ENCODE data around the gene PEX10. TPM values are rescaled to one million over a fixed set of nuclear protein-coding genes. Genes with fewer than 3 reads are reported as not detected.
"Not testable (repeated sequence)": the region's sequence is repeated elsewhere in the genome, so short reads cannot be mapped to it uniquely, and the experiment has no call there.

Gene PEX10
- total RNA-seq (2014; rRNA removed; shearing (Covaris generic)) = 33.4 and 36.3 TPM in 2 replicates

DNA sequence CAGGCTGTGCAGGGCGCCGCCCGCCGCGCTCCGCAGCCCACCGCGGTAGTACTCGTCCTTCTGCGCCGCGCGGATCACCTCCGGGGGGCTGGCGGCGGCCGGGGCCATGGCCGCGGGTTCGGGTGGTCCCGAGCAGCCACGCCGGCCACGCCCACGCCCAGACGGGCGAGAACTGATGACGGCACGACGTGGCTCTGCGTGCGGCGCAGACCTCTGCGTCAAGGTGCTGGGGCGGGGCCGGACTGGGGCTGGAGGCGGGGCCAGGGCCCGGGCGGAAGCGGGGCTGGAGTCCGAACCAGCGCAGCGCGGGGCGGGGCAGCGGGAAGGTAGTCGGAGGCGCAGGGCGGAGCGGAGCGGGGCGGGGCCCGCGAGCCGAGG, at the start of gene PEX10:
PEX10 (minus strand) TSS at position 170 of the 378 bp plus-strand sequence; CDS start at position 108, 62 bp downstream.
- peak; percentile 99 for DNase-seq (ENCODE audit: low read depth)

DNA sequence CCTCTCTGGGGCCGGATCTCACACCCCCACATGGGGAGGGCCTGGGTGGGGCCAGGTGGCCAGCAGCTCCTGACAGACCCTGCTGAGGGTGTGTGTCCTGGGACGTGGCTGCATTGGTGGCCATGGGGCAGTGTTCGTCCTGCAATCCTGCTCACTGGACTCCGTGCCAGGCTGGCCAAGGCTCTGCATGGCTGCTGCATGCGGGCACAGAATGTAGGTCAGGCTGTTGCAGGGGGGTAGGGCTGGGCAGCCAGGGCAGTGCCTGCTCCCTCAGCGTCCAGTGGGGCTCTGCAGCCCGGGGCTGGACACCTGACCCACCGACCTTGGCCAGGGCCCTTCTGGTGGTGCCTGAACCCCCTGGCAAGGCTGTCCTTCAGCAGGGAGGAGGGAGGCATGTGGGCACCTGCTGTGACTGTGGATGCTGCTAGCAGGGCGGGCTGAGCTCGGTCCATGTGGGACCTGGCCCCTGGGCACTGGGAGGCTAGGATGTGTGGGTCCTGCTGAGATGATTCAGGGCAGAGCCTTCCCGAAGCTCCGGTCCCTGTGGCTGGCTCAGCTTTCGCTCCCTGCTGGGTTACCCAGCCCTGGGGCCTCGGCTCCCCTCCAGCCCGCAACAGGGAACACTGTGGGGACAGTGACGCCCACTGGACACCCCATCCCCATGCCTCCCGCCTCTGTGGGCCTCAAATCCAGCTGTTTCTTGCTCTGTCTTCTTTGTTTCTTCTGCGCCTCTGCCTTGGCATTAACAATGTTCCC, 48.8 kb upstream of the PEX10 start:
- DNase-seq (ENCODE audit: low read depth) = no peak

DNA sequence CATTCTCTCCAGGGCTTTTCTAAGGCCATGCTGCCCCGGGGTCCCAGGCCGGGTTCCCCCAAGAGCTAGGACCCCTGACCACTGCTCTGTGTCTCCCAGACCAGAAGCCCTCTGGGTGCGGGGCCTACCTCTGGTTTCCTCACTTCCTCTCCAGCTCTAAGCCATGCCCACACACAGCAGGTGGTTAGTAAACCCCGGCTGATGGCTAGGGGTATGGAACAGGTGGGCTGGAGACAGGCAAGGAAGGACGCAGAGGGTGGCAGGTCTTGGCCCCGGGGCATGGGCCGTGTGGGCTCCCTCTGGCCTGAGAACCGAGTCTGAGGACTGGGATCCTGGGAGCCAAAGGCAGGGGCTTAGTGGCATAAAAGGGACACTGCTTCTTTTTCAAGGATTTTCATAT, 47.8 kb upstream of the PEX10 start:
- DNase-seq (ENCODE audit: low read depth) = no peak

DNA sequence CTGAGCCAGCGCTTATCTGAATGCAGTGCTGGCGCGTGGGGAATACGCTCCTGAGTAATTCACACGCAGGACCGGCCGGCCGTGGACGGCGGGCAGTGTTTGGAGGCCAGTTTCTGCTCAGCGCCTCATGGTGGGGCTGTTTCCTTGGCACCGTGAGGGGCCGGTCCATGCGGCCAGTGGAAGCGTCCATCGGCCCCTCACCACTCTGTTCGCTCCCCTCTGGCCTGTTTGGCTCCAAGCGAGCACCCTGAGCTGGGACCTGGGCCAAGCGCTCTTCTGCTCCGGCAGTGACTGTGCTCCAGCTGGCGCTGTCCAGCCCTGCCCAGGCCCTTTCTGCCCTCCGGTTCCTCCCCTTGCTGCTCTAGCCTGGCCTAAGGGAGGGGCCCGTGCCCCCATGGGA, 47.4 kb upstream of the PEX10 start:
- peak; percentile 62 for DNase-seq (ENCODE audit: low read depth)

DNA sequence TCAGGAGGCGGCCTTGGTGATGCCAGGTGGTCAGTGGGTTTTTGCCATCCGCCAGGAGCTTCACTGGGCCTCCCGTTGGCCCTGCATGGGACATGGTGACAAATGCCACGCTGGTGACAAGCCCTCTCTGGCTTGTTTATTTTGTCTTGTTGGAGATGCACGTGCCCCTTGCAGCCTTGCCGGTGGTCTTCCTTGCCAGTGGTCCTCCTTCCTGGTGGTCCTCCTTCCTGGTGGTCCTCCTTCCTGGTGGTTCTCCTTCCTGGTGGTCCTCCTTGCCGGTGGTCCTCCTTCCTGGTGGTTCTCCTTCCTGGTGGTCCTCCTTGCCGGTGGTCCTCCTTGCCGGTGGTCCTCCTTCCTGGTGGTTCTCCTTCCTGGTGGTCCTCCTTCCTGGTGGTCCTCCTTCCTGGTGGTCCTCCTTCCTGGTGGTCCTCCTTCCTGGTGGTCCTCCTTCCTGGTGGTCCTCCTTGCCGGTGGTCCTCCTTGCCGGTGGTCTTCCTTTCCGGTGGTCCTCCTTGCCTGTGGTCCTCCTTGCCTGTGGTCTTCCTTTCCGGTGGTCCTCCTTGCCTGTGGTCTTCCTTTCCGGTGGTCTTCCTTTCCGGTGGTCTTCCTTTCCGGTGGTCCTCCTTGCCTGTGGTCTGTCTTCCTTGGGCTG, 46.9 kb upstream of the PEX10 start:
- not testable (repeated sequence) for DNase-seq (ENCODE audit: low read depth)

DNA sequence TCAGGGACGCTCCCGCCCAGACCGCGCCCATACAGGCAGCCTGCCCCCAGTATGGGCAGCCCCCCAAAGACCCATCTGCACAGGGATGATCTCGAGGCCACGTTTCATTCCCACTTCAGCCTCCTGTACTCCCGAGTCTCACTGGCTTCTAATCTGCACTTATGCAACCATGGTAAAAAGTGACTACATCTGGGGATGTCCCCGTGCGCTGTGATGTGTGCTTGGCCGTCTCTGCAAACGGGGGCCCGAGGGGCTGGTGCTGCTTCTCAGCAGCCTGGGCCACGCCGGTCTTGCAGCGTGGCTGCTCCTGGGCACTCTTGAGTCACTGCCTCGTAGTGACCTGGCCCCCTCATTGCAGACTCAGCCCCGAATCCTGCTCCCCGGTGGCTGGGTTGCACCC, 46.3 kb upstream of the PEX10 start:
- DNase-seq (ENCODE audit: low read depth) = no peak

DNA sequence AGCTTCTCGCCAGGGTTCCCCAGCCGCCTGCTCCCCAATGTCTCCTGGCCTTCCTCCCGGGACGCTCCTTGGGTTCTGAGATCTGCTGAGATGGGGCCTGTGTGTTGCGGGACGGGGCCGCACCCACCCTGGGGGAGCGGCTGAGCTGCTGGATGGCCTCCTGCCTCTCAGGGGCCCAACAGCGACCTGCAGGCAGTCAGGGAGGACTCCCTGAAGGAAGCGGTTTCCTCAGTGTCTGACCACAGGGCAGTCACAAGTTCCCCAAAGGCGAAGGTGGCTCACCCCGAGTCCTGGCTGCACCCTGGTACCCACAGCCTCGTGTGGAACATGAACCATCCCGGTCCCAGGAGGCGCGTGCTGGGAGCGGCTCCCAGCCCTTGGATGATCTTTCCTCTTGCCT, 45.1 kb upstream of the PEX10 start:
- DNase-seq (ENCODE audit: low read depth) = no peak

DNA sequence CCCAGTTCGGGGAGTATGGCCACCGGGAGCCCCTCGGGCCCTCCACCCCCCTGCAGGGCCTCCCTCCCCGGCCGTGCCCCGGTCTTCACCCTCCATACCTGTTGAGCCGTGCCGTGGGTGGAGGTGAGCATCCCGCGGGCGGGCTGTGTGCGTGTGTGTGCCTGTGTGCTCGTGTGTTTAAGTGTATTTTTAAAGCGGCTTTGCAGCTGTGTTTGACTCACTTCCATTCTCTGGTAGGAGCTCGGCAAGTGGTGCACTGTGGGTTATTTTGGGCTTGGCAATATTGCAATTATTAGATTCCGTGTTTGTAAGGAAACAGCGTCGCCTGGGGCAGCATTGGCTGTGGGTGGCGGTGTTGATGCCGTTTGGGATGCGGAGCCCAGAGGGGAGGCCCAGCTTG, 43.4 kb upstream of the PEX10 start:
- no peak for DNase-seq (ENCODE audit: low read depth)

DNA sequence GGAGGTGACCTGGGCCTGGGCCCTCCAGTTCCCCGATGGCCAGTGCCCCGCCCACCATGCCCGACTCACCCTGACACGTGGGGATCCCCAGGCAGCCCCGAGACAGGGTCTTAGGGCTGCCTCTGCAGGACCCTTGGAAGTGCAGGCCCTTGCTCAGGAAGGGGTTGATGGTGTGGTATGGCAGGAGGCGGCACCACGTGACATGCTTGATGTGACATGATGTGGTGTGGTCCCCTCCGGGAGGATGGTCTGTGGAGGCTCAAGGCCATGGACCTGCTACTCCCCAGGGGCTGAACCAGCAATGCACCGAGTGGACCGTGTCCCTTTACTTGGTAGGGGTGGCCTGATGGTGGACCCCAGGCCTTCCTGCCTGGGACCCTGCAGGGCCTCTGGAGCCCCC, 41.9 kb upstream of the PEX10 start:
- no peak for DNase-seq (ENCODE audit: low read depth)

DNA sequence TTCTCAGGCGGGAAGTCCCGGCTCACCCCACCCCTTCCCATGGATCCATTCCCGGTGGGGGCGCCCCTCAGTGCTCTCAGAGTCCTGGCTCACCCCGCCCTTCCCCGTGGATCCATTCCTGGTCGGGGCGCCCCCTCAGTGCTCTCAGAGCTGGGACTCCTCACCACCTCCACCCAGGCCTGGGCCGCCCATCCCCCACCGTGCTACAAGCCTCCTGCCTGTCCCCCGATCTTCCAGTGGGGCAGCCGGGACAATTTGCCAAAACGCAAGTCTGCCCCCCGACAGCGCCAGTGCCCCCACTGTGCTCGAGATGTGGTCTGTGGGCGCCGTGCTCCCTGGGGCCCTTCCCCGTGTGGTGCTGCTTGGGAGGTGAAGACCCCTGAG, 40.6 kb upstream of the PEX10 start:
- DNase-seq (ENCODE audit: low read depth) = no peak

DNA sequence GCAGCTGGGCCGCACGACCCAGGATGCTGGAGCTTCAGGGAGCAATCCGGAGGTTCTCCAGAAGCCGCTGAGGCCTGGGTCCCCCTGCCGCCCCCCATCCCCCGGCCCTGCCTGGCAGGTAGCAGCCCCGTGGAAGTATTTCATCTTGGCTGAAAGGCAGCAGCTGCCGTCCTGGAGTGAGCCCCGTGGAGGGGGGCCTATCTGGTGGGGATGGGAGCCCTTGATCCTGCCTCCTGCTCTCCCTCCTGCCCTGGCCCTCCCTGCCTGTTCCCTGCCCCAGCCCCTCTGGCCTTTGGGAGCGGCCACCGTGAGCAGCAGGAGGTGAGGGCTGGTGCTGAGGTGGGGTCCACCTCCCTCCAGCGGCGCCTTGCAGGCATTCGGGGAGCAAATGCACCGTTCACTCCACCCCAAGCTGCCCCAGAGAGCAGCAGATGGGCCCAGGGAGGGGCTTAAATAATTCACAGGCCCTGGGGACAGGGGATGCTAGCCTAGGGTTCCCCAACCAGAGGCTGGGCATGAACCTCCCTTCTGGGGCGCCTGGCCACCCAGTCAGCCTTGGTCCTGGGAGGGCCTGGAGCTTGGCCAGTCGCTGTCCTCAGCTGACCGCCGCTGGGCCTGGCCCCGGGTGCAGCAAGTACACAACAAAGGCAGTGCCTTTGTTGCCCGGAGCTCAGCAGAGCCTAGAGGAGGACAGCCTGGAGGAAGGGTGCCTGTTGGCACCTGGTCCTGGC, 40.0 kb upstream of the PEX10 start:
- peak; percentile 39 for DNase-seq (ENCODE audit: low read depth)

DNA sequence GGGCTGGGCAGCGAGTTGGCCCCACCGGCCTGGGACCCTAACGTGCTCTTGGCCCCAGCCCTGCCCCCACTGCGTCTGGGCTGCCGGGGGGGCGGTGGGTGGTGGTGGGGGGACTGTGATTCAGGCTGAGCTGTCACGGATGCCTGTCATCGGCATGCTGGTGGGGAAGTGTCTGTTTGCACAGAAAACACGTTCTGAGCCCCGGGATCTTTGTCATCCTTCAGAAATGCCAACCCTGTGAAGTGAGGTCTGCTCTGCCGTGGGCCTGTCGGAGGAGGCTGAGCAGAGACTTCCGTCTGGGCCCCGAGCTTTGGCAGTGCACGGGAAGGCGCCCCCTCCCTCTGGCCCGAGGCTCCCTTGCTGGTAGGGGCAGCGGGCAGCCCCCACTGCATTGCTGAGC, 39.4 kb upstream of the PEX10 start:
- peak; percentile 96 for DNase-seq (ENCODE audit: low read depth)

DNA sequence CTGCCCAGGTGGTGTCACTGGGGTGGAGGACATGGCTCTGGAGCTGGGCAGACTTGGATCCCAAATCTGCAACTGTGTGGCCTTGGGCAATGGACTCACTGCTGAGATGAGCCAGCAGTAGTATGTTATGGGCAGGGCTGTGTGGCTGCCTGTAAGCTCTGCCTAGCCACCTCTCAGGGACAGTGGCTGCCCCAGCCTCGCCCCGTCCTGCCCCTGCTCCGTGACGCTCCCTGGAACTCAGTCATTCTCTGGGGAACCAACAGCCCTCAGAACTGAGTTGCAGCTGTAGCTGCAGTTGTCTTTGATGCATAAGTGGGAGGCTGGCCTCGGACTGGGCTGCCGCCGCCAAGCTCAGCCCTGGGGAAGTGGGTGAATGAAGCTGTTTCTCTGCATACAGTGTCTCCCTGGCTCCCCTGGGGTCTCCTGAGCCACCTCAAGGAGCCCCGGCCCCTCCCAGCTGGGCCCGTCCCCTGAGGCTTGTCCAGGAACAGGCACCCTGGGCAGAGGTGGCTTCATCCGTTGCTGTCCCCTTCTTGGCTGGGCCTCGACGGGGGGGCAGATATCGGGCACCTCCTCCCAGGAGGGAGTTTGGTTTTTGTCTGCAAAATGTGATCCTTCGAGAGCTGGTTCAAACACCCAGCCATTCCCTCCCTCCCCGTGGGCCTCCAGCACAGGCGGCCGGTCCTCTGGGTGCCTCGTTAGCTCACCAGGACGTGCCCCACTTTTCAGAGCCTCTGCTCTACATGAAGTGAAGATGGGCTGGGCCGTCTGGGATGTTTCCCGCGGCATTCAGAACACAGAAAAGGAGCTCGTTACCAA, 37.5 kb upstream of the PEX10 start:
- no peak for DNase-seq (ENCODE audit: low read depth)

DNA sequence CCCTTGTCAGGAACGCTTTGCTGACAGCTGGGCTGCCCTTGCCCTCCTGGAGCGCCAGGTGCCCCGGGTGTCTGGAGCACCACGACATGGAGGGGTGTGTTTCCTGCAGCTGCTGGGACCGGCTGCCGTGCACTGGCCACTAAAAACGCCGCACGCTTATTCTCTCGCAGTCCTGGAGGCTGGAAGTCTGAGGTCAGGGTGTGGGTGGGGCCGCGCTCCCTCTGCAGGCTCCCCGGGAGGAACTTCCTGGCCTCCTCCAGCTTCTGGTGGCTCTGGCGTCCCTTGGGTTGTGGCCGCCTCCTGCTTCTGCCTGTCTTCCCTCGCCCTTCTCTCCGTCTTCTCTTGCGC, 35.7 kb upstream of the PEX10 start:
- DNase-seq (ENCODE audit: low read depth) = peak; percentile 82

DNA sequence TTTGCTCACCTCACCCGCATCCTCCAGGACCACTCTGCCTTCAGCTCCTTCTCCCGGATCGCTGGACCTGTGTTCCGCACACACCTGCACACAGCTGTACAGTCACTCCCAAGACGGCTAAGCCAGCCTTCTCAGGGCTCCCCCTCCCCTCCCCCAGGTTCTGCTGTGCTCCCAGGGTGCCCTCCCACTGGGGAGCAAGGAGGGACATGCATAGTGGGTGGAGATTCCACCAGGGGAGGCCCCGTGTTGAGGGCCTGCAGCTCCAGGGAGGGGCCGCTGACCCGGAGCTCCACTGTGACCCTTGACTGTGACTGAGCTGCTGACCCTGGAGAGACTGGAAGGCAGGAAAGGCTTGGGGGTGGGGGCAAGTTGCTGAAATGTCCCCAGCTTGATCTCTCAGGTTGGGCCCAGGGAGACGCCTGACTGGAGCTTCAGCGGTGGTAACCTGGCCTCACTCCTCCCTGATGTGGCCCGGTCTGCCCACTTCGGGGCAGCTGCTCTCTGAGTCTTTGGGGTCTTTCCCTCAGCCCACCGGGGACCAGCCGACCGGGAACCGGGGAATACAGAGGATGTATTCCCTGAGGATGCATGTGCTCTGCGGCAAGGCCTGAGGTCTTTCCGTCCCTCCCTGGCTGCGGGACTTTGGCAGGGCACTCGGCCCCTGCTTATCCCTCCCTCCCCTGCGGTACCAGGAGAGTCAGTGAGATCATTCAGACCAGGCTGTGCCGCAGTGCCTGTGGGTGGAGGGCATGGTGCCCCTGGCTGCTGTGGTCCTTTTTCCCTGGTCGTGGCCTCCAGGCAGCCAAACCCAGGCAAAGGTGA, 35.1 kb upstream of the PEX10 start:
- peak; percentile 51 for DNase-seq (ENCODE audit: low read depth)

DNA sequence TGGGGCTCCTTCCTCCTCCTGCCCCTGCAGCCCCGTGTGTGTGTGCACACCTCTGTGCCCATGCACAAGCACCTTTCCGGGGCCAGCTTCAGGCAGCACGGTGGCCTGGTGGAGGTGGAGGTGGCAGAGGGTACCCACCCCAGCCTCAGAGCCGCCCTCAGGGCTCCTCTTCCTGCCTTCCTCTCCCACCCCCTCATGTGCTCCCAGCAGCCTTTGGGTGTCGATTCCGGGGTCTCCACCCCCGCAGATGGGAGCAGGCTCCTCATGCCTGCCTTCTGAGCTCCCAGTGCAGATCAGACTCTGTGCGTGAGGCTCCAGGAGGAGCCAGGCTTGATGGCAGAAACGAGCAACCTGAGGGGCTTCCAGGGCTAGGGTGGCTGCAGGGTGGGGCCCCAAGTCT, 34.5 kb upstream of the PEX10 start:
- DNase-seq (ENCODE audit: low read depth) = no peak

DNA sequence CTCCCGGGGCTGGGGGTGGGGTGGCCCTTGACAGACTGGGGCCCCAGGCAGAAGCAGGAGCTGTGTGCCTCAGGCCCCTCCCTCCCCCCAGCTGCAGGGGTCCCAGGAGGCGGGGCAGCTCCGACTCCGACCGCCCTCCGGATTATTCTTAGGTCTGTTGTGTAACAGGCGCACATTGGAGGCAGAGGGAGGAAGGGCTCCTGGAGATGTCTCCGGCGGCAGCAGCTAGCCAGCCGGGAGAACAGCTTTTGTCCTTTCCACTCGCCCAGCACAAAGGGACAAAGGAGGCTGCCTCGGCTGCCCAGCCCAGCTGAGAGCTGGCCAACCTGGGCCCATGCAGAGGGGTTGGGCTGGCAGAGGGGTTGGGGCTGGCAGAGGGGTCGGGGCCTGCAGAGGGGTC, 34.0 kb upstream of the PEX10 start:
- no peak for DNase-seq (ENCODE audit: low read depth)

DNA sequence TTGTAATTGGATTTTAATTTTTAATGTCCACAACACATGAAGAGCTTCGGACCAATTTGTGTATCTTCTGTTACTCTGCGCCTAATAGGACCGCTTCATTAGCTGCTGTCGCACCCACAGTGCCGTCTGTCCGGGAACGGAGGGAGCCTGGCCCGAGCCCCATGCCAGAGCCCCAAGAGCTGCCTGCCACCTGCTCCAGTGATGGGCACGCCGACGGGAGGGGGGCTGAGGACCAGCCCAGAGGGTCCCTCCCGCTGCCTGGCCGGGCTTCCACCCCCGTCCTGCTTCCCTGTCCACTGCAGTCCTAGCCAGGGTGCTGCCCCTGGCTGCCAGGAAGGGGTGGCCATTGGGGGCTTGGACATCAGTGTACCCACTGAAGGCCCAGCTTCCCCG, 33.5 kb upstream of the PEX10 start:
- no peak for DNase-seq (ENCODE audit: low read depth)

DNA sequence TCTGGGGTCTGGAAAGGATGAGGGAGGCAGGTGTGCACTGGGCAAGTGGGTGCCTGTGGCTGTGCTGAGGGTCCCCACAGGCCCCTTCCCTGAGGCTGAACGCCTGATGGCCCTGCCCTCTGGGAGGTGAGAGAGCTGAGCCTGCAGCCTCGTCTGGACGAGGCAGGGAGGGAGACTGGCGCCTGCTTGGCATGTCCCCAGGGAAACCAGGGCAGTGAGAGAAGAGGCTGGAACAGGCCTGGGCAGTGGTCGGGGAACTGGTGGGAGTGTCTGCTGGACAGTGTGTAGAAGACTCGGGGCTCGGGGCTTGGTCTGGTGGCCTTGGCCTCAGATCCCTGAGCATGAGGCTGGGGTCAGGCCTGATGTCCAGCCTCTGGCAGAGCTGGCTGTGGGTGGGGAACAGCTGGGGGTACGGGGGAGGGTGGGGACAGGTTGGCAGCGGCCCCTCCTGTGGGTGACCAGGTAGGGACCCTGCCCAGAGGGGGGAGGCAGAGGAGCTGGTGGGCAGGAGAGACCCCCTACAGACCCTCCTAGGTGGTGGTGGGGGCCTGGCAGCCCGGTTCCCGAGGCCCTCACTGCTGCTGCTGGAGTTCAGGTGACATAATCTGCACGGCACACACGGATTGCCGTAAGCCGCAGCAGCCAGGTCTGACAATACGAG, 32.9 kb upstream of the PEX10 start:
- no peak for DNase-seq (ENCODE audit: low read depth)

DNA sequence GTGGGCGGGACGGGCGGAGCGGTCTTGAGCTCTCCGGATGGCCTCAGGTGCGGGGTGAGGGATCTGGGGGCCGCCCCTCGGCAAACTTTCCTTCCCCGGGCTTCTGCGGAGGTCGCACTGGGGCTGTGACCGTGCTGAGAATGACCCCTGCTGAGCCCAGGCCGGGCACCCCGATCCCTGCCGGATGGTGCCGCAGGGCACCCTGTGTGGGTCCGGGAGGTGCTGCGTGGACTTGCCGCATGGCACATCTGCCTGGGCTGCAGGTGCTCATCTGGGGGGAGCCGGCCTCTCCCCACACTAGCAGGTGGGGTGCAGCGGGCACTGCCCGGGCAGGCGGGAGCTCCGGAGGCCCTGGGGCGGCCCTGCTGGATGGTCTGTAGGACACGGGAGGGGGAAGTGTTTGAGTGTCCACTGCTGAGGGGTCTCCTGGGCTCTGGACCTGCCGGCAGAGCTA, 31.8 kb upstream of the PEX10 start:
- no peak for DNase-seq (ENCODE audit: low read depth)

Data from Daoy (cell line).